CD14-positive monocyte (primary cell): Measurements from ENCODE around the gene PTCD2. TPM values are rescaled to one million over a fixed set of nuclear protein-coding genes. Genes with fewer than 3 reads are reported as not detected.

ENCODE experiments used
- DNase-seq, 3 donors: peaks; one replicate each; pipeline ENCODE4 v3.0.0-alpha.2; 2011 to 2022
- H2AFZ ChIP-seq: 2 replicates; pipeline ENCODE4 v1.6.0; 2012; ENCODE audit warnings: mild to moderate bottlenecking, low read depth, low read length, inconsistent platforms; ENCODE audit not compliant: insufficient read depth, poor library complexity, severe bottlenecking
- H3K27ac ChIP-seq, 2 donors: 1 replicate in 1 of 2; 2 replicates in 1 of 2; pipeline ENCODE4 v1.5.1; 2012 to 2013; ENCODE audit warnings: low read length in 2 of 2, control low read depth in 1 of 2, inconsistent platforms in 1 of 2, low read depth in 1 of 2, mild to moderate bottlenecking in 1 of 2
- H3K27me3 ChIP-seq, 2 donors: one replicate each; pipeline versions ENCODE4 v1.6.0 to v1.6.1; 2011 to 2013; ENCODE audit warnings: low read length in 2 of 2; ENCODE audit not compliant: control insufficient read depth in 2 of 2, insufficient read depth in 2 of 2
- H3K36me3 ChIP-seq, 2 donors: replicated peaks in 1 of 2; 1 replicate in 1 of 2; 2 replicates in 1 of 2; pipeline versions ENCODE4 v1.5.1 to v1.6.1; 2012 to 2013; ENCODE audit warnings: low read length in 2 of 2, control low read depth in 1 of 2, inconsistent platforms in 1 of 2, mild to moderate bottlenecking in 1 of 2; ENCODE audit not compliant: insufficient read depth in 2 of 2, control insufficient read depth in 1 of 2
- H3K4me1 ChIP-seq, 2 donors: 1 replicate in 1 of 2; 2 replicates in 1 of 2; pipeline versions ENCODE4 v1.5.1 to v1.6.1; 2012 to 2013; ENCODE audit warnings: low read length in 2 of 2, control low read depth in 1 of 2, inconsistent platforms in 1 of 2, mild to moderate bottlenecking in 1 of 2, moderate library complexity in 1 of 2; ENCODE audit not compliant: insufficient read depth in 2 of 2, control insufficient read depth in 1 of 2
- H3K4me2 ChIP-seq: replicated peaks from 2 replicates; pipeline ENCODE3; 2012; ENCODE audit warnings: low read length, moderate library complexity, mild to moderate bottlenecking; ENCODE audit not compliant: poor library complexity, severe bottlenecking; ENCODE audit errors: extremely low read depth
- H3K4me3 ChIP-seq, 3 experiments: fragments of 200-600 bp in 1 of 3; sonication (generic) in 1 of 3; replicated peaks in 1 of 3; 1 replicate in 2 of 3; 2 replicates in 1 of 3; pipeline ENCODE4 v1.5.1; 2011 to 2013; ENCODE audit warnings: low read length in 3 of 3, mild to moderate bottlenecking in 3 of 3, control low read depth in 2 of 3, low read depth in 2 of 3, inconsistent platforms in 1 of 3, moderate library complexity in 1 of 3
- H3K79me2 ChIP-seq: 2 replicates; pipeline ENCODE4 v1.6.0; 2012; ENCODE audit warnings: mild to moderate bottlenecking, control low read depth, inconsistent platforms, low read length, moderate library complexity; ENCODE audit not compliant: insufficient read depth
- H3K9ac ChIP-seq: 2 replicates; pipeline ENCODE4 v1.6.0; 2017; ENCODE audit warnings: low read length, mild to moderate bottlenecking; ENCODE audit not compliant: insufficient read depth, poor library complexity, severe bottlenecking
- H3K9me3 ChIP-seq, 2 donors: replicated peaks in 1 of 2; 1 replicate in 1 of 2; 2 replicates in 1 of 2; pipeline versions ENCODE4 v1.5.1 to v1.6.1; 2012 to 2013; ENCODE audit warnings: low read length in 2 of 2, control low read depth in 1 of 2; ENCODE audit not compliant: control insufficient read depth in 1 of 2, insufficient read depth in 1 of 2
- H4K20me1 ChIP-seq: 2 replicates; pipeline ENCODE4 v1.6.0; 2012; ENCODE audit warnings: mild to moderate bottlenecking, low read length, control low read depth, moderate library complexity; ENCODE audit not compliant: insufficient read depth
- H3K27ac Mint-ChIP-seq, 7 donors: one replicate each; pipeline ENCODE4 v1.8.0; 2020; ENCODE audit warnings: mild to moderate bottlenecking in 7 of 7, mixed read lengths in 7 of 7, moderate library complexity in 6 of 7, inconsistent platforms in 2 of 7
- H3K27me3 Mint-ChIP-seq, 3 donors: one replicate each; pipeline ENCODE4 v1.8.0; 2021 to 2022; ENCODE audit warnings: low read depth in 3 of 3, mild to moderate bottlenecking in 3 of 3, mixed read lengths in 3 of 3, moderate library complexity in 3 of 3, inconsistent platforms in 1 of 3
- H3K36me3 Mint-ChIP-seq, 2 donors: one replicate each; pipeline ENCODE4 v1.8.0; 2020; ENCODE audit warnings: mixed read lengths in 2 of 2, inconsistent platforms in 1 of 2, mild to moderate bottlenecking in 1 of 2
- H3K4me1 Mint-ChIP-seq: one replicate; pipeline ENCODE4 v1.8.0; 2020; ENCODE audit warnings: mild to moderate bottlenecking, mixed read lengths
- H3K4me3 Mint-ChIP-seq, 2 donors: one replicate each; pipeline ENCODE4 v1.8.0; 2020; ENCODE audit warnings: mild to moderate bottlenecking in 2 of 2, mixed read lengths in 2 of 2, moderate library complexity in 1 of 2
- H3K9me3 Mint-ChIP-seq, 7 donors: one replicate each; pipeline ENCODE4 v1.8.0; 2020 to 2022; ENCODE audit warnings: mixed read lengths in 7 of 7, mild to moderate bottlenecking in 6 of 7, moderate library complexity in 6 of 7, inconsistent platforms in 2 of 7
- CTCF ChIP-seq: fragments of 200-600 bp; IDR thresholded peaks from one replicate; pipeline ENCODE4 v1.8.0; 2022; ENCODE audit warnings: antibody characterized with exemption, mild to moderate bottlenecking
- WGBS: methylation state at CpG from one replicate; pipeline ENCODE4 v1.1.5; 2013; ENCODE audit warnings: missing lambda C conversion rate; ENCODE audit not compliant: insufficient coverage; 5-methylcytosine and 5-hydroxymethylcytosine counted together
- intact Hi-C, 2 donors: fragments of 100-400 bp; cut with micrococcal nuclease; formaldehyde crosslinking; loops; one replicate each; pipeline versions ENCODE4 v1.15.0 to v1.15.1; 2023
- polyA plus RNA-seq, 3 donors: library from polyadenylated mRNA; depleted of rRNA in 1 of 3; unstranded in 2 of 3; stranded (reverse) in 1 of 3; fragments of 300-500 nt in 2 of 3; fragments of >200 nt in 1 of 3; fragmentation: Illumina TruSeq in 2 of 3; gene quantifications; 1 replicate in 2 of 3; 2 replicates in 1 of 3; pipeline ENCODE4 v1.2.3, GENCODE V29; 2012 to 2021

PTCD2 gene
- polyA plus RNA-seq, 3 donors: 1.6 to 2.2 (median 1.8) TPM

- no peak for DNase-seq
- peaks cover 24% of the 10 kb centered on the region for H3K79me2 ChIP-seq
- H2AFZ ChIP-seq: no peak overlapping the region
- Mint-ChIP-seq H3K36me3 (peaks cover 29 to 31% of the 10 kb centered on the region in 2 donors), H3K27me3 (no peaks in the 10 kb centered on the region), H3K9me3 (no peaks in the 10 kb centered on the region), H3K4me3 (no peak overlapping the region), H3K27ac (no peak overlapping the region), H3K4me1 (peaks cover 6% of the 10 kb centered on the region)
- TF ChIP-seq CTCF: no peak
- WGBS: no CpG with 5 or more reads among the region's 5 CpGs
- no peak overlapping the region for H3K27ac ChIP-seq
- H3K9ac ChIP-seq: no peak overlapping the region
- H4K20me1 ChIP-seq: no peaks in the 10 kb centered on the region
- no peak overlapping the region for H3K4me3 ChIP-seq
- no peaks in the 10 kb centered on the region for H3K27me3 ChIP-seq
- no peaks in the 10 kb centered on the region for H3K4me1 ChIP-seq
- no peak overlapping the region for H3K4me2 ChIP-seq
- H3K9me3 ChIP-seq: no peaks in the 10 kb centered on the region
- intact Hi-C loops: no loop called here
- peaks cover 27 to 38% of the 10 kb centered on the region in 2 donors for H3K36me3 ChIP-seq
Measured at GRCh38 chr5:72298711-72299110, 21.5 kb upstream of the PTCD2 start.

GRCh38 chr5:72300590-72301339 lies 19.4 kb upstream of the PTCD2 start:
- Histone ChIP-seq H3K4me2 (no peak overlapping the region), H3K36me3 (peaks cover 20 to 26% of the 10 kb centered on the region in 2 donors), H3K27me3 (no peaks in the 10 kb centered on the region), H2AFZ (no peak overlapping the region), H3K27ac (no peak overlapping the region), H3K4me1 (no peaks in the 10 kb centered on the region), H3K4me3 (no peak overlapping the region), H3K9ac (no peak overlapping the region), H3K9me3 (no peaks in the 10 kb centered on the region), H4K20me1 (no peaks in the 10 kb centered on the region), H3K79me2 (peaks cover 43% of the 10 kb centered on the region)
- Mint-ChIP-seq H3K36me3 (peaks cover 18 to 21% of the 10 kb centered on the region in 2 donors), H3K4me3 (no peak overlapping the region), H3K4me1 (peaks cover 9% of the 10 kb centered on the region), H3K9me3 (no peaks in the 10 kb centered on the region), H3K27ac (no peak overlapping the region), H3K27me3 (no peaks in the 10 kb centered on the region)
- TF ChIP-seq CTCF: no peak
- intact Hi-C loops: no loop called here
- no peak for DNase-seq
- WGBS: no CpG with 5 or more reads among the region's 1 CpG
